Activated T-helper 1 cell treated with Interleukin-2 at 50 U/mL for 16 hours (primary cell): ENCODE measurements around the gene LENG1.
"Not testable (repeated sequence)": the region's sequence is repeated elsewhere in the genome, so short reads cannot be mapped to it uniquely, and the experiment has no call there.

Experiments
- DNase-seq: peaks from one replicate; pipeline ENCODE4 v3.0.0-alpha.2; 2020; ENCODE audit warnings: low read depth

Gene LENG1

DNA sequence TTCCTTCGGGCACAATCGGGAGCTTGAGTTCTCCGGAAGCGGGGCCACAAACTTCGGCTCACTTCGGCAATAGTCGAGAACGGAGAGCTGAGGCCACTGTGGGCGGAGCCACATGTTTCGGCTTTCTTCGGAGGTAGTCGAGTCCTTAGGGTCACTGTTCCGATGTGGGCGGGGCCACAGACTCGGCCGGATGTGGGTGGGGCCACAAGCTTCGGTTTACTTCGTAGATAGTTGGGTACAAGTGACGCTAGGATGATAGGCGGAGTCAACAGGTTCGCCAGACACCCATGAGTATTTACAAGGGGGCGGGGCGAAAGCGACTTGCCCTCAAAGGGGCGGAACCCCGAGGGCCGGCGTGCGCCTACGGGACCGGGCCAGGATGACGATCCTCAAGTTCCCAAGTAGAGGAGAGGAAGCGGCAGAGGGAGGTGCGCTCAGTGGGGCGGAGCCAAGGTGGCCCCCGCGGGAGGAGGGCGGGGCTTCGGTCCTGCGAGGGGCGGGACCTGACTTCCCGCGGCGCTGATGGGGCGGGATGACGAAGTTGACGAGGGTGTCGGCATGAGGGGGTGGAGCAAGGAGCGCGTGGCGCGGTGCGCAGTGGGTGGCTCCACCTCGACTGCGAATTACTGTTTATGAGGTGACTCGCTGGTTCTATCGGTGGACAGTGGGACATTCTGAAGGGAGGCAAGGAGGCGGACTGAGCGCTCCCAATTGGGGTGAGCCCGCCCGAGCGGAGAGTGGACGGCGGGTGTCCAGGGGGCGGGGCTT is 30.4 kb upstream of the LENG1 start:
- peak; percentile 99 for DNase-seq

DNA sequence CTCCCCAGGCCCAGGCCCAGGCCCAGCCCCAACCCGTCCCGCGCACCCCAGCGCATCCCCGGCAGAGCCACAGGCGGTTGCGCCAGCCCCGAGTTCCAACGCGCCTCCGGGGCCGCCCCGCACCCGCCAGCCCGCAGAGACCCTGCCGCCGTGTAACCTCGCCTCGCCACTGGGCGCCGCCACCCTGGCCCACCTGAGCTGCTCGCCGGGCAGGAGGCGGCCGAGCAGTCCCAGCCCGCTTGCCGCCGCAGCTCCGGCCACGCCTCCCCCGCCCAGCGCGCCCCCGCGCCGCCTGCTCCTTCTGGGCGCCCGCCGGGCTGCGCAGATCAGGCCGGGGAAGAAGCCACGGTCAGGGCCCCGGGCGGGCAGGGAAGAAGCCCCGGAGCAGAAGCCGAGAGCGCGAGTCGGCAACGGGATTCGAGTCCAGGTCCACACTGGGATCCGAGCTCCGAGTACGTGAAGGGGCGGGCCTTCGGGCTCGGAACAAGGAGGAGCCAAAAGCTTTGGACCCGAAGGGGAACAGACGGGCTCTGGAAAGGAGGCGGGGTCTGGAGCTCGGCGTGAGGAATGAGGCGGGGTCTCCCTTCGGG is 29.7 kb upstream of the LENG1 start, which contains the start of gene MBOAT7:
TSS of gene MBOAT7 (minus strand) at position 436 of the 590 bp plus-strand sequence. CDS start 1,072 bp downstream, outside the sequence.
- no peak for DNase-seq

DNA sequence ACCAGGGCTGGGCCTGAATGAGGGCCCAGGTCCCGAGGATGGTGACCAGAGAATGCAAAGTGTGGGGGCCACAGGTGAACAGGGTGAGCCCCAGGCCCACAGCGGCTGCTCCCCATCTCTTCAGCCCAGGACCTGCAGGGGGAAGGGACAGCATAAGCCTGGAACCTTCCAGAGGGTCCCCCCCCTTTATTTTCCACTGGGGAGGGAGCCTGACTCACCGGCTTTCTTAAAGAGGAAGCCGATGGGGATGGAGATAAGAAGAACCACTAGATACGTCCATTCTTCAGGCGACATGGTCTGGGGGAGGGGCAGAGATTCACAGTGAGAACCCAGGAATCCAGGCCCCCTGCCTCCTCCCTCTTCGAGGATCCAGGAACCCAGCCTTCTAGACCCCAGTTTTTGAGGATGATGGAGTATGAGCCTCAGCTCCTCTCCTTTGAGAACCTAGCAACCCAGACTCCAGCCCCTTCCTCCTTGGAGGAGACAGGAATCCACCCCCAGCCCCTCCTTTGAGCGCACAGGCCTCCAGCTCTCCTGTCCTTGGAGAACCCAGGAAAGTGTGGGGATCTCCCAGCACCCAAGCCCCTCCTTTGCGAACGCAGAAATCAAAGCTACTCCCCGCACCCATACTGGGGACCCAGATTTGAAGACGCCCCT is 28.8 kb upstream of the LENG1 start:
- peak; percentile 40 for DNase-seq

DNA sequence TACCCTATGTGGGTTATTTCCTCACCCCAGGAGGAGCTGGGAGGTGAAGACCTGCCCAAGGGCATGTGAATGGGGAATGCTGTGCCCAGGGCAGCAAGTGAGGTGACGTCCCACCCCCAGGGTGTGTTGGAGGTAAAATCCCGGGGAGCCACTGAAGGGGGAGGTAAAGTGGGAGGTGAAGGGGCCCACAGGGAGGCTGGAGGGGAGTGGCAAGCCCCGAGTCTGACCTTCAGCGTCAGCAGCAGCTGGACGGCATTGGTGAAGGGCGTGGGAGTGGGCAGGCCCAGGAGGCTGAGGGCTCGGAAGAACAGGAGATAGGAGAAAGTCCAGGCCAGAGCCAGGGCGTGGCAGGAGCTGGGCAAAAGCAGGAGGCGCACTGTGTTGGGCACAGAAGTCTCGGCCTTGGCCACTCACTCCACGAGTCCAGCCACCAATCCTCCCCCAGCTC is 27.4 kb upstream of the LENG1 start:
- DNase-seq = no peak

DNA sequence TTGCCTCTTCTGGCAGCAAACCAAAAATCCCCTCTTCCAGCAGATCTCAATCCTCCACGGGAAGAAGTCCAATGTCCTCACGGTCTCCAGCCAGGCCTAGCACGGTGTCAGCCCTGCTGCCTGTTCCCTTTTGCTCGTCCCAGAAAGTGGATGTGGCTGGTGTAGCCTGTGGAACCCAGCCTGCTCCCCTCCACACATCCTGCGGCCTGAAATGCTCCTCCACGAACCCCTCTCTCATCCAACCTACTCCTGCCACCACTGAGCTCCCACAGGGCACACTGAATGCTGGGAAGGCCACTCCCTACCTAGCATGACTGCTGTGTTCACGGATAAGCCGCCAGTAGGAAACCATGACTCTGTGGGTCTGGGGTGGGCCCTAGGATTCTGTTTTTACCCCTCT is 26.8 kb upstream of the LENG1 start:
- DNase-seq = no peak

DNA sequence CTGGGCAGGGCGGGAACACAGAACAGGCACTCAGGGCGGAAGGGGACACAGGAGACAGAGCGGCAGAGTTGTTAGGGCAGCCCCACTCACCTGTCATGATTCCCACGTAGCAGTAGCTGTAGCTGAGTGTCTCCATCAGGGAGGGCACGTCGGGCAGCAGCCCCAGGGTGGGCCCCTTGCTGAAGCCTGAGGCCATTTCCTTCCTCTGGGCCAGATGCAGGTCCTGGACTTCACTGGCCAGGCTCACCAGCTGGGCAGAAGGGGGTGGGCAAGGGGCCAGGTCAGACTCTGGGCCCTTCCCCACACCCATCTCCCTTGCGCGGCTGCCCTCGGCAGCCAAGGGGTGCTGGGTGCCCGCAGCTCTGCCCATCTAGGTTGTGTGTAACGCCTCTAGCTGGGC is 23.9 kb upstream of the LENG1 start:
- no peak for DNase-seq

DNA sequence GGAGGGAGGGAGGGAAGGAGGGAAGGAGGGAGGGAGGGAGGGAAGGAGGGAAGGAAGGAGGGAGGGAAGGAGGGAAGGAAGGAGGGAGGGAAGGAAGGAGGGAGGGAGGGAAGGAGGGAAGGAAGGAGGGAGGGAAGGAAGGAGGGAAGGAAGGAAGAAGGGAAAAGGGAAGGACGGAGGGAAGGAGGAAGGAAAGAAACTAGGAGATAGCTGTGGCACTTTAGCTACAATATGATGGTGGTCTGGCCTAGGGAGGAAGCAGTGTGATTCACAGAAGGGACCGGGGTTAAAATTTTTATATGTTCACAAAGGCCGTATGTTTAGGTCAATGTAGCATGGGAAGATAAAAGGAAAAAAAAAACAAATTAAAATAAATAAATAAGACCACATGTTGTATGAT is 22.4 kb upstream of the LENG1 start:
- not testable (repeated sequence) for DNase-seq

DNA sequence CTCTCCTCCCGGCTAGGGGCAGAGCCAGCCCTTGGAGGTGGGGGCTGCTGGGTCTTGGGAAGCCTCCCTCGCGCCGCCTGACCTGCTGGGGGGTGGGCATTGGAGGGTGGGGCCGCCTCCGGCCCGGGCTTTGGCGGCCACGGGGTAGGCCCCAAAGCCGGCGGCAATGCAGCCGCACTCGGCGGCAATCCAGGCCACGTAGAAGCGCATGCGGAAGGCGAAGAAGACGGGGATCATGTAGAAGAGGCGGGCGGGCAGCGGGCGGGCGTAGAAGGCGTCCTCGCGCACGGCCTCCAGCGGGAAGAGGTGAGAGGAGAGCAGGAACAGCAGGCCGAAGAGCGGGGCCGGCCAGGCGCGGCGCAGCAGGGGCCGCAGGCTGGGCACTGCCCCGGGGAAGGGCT is 21.2 kb upstream of the LENG1 start:
- DNase-seq = no peak

DNA sequence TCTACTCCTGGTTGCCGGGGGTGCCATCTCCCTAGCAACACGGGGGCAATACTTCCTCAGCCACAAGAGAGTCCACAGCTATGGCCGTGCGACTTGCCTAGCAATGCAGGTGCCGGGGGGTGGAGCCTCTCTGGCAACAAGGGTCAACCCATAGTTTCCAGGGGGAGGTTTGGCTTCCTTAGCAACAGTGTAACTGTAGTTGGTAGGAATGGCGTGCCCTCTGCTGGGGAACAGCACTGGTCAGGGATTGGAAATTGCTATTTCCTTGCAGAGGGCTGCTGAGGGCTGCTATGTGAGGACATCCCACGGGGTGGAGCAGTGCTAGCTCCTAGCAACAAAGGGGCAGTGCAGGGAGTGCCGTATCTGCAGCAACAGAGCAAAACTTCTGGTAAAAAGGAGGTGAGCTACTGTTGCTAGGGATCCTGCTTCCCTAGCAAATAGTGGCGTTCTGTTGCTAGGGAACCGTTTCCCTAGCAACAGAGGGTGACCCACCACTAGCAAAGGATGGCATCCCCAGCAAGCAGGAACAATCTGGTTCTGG is 20.5 kb upstream of the LENG1 start:
- no peak for DNase-seq

DNA sequence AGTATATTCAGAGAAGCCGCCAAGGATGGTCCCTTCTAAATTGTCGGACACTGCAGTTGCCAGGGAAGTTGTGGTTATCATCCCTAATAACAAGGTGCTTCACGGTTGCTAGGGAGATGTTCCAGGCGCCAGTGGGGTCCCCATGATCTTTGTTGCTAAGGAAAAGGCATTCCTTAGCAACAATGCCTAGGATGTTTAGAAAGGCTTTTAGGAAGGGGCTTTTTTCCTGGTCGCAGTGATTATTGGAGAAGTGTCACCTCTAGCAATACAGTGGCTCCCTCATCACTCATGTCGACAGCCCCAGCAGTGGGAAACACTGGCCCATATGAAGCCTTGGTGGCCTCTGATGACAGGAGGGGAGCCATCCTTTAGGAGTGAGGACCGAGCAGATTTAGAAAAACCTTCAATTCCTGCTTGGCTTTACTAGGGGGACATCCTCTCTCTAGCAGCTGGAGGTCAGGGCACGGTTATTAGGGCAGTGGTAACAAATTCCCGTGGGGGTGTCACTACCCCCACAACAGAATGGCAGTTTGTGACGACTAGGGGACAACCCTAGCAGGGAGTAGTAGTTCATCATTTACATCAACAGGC is 19.8 kb upstream of the LENG1 start:
- no peak for DNase-seq

DNA sequence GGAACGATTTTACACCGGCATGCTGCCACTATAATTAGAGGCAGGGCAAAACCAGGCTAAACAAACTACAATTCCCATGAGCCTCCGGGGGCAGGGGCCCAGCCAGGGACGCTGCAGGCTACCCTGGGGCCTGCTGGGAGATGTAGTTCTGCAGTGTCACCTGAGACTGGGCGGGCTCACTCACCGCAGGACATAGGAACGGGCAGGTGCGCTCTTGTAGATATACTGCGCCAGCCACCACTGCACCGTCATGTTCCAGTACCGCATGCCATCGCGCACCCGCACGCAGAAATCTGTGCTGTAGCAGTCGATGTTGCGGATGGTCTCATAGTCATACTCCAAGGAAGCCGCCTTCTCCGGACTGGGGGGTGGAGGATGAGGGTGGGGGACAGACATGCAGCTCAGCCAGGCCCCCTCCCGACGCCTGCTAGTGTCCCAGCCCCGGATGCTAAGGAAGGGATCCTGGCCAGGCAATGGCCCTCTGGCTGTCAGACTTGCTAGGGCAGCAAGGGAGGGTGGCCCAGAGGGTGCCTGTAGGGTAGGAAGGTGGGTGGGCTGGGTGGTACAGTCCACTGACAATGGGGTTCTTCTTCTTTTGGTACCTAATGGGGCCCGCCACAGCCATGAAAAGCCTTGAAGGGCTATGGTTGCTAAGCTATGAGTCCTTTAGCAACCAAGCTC is 19.2 kb upstream of the LENG1 start:
- no peak for DNase-seq

DNA sequence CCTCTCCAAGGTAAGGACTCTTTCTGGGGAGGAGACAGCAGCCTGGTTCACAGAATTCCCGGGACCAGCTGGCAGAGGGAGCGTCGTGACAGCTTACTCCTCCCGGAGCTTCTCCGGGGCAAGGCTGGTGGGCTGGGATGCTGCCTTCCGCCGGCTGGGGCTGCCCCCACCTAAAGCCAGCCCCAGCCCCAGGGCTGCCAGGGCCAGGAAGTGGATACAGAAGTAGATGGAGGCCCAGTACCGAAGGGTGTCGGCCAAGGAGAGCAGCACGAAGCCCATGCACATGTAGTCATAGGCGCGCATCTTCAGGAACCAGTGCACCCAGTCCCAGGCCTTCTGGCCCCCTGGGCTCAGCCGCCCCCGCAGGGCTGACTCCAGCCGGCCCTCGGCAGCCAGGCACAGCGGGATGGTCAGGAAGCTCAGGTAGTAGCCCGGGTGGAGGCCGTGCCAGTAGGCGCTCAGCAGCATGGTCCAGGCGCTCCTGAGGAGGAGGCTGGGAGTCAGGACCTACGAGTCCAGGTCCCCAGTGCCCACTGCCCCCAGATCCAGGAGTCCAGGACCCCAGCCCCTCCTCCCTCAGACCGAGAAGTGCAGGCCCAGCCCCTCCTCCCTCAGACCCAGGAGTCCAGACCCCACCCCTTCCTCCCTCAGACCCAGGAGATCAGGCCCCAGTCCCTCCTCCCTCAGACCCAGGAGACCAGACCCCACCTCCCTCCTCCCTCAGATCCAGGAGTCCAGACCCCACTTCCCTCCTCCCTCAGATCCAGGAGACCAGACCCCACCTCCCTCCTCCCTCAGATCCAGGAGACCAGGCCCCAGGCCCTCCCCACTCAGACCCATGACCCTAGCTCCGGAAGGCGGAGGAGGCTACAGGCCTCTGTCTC is 14.7 kb upstream of the LENG1 start:
- DNase-seq = no peak

DNA sequence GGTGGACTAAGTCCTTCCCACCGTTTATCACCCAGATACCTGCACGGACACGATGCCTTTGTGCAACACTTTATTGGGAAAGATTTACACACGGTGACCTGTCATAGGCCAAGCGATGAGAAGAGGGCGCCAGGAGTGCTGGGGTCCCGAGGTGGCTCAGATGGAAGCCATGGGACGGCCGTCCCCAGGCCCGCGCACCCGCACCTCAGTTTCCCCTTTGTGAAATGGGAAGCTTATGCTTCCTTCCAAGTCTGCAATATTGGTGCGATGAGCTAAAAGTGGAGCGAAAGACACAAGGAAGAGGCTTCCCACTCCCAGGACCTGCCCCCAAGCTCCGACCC is 13.8 kb upstream of the LENG1 start:
- DNase-seq = no peak

DNA sequence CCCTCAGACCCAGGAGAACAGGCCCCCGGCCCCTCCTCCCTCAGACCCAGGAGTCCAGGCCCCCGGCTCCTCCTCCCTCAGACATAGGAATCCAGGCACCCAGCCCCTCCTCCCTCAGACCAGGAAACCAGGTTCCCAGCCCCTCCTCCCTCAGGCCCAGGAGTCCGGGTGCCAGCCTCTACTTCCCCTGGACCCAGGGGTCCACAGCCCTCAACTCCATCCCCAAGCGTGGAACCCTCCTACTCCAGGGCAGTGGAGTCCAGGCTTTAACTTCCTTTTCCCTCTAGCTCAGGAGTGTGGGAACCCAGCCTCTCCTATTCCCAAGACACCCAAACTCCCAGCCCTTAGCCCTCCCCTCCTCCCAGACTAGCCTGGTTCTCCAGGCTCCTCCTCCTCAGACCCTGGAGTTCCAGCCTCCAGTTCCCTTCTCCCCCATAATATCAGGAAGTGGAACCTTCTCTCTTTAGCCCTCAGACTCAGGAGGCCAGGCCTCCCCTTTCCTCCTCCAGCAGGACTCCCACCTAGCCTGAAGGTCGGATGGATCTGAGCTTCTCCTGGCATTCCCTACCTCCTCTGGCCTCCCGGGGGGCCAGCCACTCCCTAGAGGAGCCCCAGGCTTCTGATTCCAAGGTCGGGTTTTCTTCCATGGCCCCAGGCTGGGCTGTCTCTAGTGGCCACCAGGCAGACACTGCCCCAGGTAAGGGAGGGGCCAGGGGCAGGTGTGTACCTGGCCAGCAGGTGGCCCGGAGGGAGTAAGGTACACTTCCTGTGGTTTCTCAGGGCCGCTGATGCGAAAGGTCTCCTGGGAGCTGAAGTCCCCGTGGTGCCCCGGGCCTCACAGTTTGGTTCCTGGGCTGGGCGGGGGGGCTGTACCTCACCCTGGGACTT is 13.2 kb upstream of the LENG1 start, which contains the start of gene TMC4:
TSS of gene TMC4 (minus strand) at position 690 of the 888 bp plus-strand sequence. CDS start at position 647, 43 bp downstream.
- DNase-seq = no peak

DNA sequence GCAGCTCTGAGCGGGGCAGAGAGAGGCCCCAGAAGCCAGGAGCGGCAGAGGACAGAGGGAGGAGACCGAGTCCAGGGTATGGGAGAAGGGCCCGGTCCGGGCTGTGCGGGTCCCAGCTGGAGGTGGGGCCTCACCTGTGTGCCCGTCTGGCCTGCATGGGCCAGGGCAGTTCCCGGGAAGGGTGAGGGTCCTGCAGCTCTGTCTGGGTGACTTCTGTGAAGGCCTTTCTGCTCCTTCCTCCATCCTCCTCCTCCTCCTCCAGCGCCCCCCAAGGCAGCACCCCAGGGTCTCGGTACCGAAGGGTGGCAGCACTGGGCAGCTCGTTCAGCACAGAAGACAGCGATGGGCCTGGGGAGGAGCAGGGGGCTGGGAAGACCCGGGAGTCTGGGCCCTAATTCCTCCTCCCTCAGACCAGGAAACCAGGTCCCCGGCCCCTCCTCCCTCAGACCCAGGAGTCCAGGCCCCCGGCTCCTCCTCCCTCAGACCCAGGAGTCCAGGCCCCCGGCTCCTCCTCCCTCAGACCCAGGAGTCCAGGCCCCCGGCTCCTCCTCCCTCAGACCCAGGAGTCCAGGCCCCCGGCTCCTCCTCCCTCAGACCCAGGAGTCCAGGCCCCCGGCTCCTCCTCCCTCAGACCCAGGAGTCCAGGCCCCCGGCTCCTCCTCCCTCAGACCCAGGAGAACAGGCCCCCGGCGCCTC is 12.4 kb upstream of the LENG1 start:
- not testable (repeated sequence) for DNase-seq

DNA sequence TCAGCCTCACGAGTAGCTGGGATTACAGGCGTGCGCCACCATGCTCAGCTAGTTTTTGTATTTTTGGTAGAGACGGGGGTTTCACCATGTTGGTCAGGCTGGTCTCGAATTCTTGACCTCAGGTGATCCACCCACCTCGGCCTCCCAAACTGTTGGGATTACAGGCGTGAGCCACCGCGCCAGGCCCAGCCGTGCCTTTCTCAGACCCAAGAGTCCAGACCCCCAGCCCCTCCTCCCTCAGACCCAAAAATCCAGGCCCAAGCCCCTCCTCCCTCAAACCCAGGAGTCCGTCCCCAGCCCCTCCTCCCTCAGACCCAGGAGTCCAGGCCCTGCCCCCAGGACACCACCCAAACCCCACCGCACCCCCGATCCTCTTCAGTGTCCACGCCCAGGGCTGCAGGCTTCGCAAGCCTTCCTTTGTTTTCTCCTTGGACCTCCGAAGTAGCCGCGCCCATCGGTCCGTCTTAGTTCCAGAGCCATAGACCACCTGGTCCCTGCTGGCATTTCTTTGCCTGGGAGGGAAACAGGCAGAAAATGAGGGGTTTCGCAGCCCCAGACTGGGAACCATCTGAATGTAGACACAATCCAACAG is 9.7 kb upstream of the LENG1 start:
- no peak for DNase-seq

DNA sequence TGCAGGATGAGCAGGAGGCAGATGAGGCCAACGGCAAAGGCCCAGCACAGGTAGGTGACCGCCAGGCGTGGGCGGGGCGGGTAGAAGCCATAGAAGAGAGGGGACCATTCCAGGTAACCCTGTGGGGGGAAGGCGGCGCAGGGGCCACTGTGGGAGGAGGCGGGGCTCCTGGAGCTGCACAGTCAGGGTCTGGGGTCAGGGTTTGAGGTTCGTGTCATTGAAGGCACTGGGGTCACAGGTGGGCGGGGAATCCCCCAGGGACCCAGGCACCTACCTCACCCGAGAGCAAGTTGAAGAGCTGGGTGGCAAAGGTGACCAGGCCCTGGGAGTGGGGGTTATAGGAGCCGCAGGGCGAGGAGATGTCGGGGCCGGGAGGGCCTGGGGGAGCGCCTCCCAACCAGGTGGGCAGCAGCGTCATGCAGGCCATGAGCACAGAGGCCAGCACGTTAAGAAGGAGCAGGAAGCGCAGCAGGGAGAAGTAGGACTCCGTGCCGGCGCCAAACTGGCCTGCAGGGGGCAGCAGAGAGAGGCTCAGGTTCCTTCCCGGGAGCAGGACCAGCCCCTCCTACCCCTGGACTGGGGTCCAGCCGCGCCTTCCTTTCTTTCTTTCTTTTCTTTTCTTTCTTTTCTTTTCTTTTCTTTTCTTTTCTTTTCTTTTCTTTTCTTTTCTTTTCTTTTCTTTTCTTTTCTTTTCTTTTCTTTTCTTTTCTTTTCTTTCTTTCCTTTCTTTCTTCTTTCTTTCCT is 8.8 kb upstream of the LENG1 start:
- peak; percentile 75 for DNase-seq

DNA sequence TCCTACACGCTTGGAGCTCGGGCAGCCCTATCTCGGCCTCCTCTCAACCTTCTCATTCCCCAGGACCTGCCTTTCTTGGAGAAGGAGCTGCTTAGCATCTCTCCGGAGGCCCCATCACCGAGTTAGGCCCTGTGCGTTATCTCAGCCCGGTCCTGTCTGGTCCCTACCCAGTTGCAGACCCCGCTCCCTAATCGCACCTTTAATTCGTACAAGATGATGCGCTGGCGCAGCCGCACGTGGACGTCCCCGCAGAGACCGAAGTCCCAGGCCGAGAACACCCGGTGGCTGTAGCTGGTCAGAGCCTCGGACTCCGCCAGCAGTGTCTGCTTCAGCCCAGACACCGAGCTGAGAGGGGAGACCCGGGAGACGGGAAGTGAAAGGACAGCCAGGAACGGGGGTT is 5.7 kb upstream of the LENG1 start:
- no peak for DNase-seq
